ENCODE measurements around the gene IBA57. TPM values are rescaled to one million over a fixed set of nuclear protein-coding genes. Genes with fewer than 3 reads are reported as not detected.
A peak's percentile ranks its signal among the peaks of the same experiment; 100 is the strongest.
"Not testable (repeated sequence)": the region's sequence is repeated elsewhere in the genome, so short reads cannot be mapped to it uniquely, and the experiment has no call there.

IBA57 gene
- total RNA-seq, 3 donors from 2014 or later: 11.5 to 12.9 (median 11.8) TPM

DNA sequence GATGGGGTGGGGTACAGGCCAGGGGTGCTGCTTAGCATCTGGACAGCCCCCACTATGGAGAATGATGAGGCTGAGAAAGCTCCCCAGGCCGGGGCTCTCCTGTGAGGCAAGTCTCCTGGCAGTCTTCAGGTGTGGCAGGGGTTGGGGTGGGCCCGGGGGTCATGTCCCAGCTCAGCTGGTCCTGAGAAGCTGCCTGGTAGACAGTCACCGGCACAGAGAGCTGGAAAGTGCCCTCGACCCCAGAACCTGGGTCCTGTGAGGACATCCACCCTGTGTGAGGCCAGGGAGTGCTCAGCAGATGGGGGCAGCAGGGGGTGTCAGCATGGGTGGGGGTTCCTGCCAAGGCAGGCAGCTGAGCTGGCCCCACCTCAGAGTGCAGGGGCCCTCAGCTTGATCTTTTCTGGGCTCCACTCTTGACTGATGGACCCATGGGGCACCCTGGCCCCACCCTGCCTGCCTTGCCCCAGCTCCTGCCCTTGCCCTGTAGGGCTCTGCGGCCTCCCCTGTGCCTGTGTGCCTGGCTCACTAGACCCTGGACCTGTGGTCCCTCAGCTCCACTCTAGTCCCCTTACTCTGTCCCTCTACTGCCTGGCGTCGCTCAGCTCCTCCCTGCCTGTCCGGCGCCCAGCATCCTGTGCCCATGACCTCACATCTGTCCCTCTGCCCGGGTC, 5.8 kb downstream of the IBA57 start:
- Histone ChIP-seq H3K4me3 (no peak overlapping the region), H3K4me1 (ENCODE audit: low read depth) (peaks cover 7% of the 10 kb centered on the region), H3K9me3 (no peaks in the 10 kb centered on the region), H3K36me3 (ENCODE audit: low read depth) (no peaks in the 10 kb centered on the region)
- no peak for ATAC-seq
- peak in 1 of 3 donors; percentile 15 for DNase-seq
- TF ChIP-seq, protein P1, sequence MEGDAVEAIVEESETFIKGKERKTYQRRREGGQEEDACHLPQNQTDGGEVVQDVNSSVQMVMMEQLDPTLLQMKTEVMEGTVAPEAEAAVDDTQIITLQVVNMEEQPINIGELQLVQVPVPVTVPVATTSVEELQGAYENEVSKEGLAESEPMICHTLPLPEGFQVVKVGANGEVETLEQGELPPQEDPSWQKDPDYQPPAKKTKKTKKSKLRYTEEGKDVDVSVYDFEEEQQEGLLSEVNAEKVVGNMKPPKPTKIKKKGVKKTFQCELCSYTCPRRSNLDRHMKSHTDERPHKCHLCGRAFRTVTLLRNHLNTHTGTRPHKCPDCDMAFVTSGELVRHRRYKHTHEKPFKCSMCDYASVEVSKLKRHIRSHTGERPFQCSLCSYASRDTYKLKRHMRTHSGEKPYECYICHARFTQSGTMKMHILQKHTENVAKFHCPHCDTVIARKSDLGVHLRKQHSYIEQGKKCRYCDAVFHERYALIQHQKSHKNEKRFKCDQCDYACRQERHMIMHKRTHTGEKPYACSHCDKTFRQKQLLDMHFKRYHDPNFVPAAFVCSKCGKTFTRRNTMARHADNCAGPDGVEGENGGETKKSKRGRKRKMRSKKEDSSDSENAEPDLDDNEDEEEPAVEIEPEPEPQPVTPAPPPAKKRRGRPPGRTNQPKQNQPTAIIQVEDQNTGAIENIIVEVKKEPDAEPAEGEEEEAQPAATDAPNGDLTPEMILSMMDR (IDR thresholded peaks at IDR 0.05): no peak
- intact Hi-C loops (cut with DNase I, micrococcal nuclease): no loop called here

DNA sequence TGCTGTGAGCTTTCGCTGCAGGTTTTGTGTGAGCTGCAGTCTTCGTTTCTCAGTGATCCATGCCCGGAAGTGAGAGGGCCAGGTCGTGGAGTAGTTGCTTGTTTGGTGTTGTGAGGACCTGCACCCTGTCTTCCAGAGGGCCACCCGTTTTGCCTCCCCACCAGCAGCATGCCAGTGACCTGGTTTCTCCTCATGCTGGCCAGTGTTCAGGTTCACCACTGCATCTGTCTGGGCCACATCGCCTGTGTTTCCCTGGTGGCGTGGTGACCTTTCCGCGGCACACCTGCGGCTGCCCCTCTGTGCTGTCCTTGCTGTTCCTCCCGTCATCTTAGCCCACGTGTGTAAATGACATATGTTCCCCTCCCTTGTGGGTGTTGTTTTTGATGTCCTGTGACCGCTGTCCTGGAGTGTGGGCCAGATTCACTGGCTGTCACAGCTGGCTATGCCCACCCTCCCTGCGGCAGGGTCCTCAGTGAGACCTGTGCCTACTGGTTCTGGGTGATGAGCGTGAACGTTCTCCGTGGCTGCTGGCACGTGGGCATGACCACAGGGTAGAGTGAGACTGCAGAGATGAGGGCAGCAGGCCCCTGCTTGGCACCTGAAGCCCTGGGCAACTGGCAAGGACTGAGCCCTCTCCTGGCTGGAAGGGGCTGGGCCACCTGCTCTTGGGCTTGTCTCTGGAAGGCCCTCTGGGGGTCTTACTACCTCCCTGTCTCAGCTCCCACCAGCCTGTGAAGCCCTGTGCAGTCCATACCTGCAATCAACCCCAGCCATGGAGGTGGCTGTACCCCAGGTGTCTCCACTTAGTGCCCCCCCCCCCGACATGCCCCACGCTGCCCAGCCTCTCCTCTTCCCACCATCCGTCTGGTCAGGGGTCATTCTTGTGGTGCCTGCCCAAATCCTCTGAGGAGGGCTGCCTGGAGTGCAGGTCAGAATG, 7.3 kb downstream of the IBA57 start:
- ATAC-seq (no peak), DNase-seq (no peak)
- H3K36me3 ChIP-seq (ENCODE audit: low read depth): no peaks in the 10 kb centered on the region
- H3K4me1 ChIP-seq (ENCODE audit: low read depth): no peaks in the 10 kb centered on the region
- intact Hi-C loops (cut with DNase I, micrococcal nuclease): no loop called here
- TF ChIP-seq, protein P1 (IDR thresholded peaks at IDR 0.05): no peak
- no peaks in the 10 kb centered on the region for H3K9me3 ChIP-seq
- no peak overlapping the region for H3K4me3 ChIP-seq

DNA sequence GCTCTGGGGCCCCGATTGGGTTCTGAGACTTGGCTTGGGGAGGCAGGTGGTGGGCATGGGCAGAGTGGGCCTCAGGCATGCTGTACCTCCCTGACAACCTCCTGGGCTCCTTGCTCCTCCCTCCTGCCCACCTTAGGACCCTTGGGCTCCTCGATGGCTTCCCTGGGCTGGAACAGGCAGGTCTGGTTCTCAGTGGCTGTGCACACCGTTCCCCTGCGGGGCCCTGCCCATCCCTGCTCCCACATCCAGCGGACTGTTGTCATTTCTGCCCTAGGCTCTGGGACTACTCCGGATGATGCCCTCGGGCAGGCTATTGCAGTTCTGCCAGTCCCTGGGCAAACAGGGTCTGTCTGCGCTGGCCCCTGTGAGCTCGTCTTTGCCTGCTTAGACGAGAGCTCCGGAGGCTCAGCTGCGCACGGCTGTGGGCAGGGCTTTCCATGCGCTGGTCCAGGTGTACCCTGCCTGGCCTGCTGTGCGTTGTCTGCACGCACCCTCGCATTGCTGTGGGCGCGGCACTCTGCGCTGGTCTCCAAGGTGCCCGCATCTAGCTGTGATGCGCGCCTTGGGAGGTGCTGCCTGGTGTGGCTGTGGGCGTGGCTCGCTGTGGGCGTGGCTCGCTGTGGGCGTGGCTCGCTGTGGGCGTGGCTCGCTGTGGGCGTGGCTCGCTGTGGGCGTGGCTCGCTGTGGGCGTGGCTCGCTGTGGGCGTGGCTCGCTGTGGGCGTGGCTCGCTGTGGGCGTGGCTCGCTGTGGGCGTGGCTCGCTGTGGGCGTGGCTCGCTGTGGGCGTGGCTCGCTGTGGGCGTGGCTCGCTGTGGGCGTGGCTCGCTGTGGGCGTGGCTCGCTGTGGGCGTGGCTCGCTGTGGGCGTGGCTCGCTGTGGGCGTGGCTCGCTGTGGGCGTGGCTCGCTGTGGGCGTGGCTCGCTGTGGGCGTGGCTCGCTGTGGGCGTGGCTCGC, 8.2 kb downstream of the IBA57 start:
- H3K36me3 ChIP-seq (ENCODE audit: low read depth); H3K4me1 ChIP-seq (ENCODE audit: low read depth); intact Hi-C loops (cut with DNase I, micrococcal nuclease); H3K9me3 ChIP-seq; H3K4me3 ChIP-seq: not testable (repeated sequence)
- DNase-seq: peak in 2 of 3 donors; percentile 33 to 63
- ATAC-seq: peak; percentile 57

DNA sequence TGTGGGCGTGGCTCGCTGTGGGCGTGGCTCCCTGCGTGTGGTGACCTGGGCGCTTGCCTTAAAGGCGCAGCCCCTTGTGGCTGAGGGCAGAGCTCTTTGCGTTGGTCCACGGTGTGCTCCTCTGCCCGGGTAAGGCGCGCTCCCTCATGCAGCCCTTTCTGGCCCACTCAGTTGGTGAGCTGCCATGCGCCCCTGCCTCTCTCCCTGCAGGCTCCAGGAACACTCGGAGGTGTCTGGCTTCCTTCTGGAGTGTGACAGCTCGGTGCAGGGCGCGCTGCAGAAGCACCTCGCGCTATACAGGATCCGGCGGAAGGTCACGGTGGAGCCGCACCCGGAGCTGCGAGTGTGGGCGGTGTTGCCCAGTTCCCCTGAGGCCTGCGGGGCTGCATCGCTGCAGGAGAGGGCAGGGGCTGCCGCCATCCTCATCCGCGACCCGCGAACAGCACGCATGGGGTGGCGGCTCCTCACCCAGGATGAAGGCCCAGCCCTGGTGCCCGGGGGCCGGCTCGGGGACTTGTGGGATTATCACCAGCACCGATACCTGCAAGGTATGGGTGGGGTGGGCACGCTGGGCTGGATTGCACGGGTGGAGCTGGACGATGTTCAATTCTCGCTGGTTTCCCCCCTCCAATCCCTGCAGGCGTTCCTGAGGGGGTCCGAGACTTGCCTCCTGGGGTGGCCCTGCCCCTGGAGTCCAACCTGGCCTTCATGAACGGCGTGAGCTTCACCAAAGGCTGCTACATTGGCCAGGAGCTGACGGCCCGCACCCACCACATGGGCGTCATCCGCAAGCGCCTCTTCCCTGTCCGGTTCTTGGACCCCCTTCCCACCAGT, 9.1 kb downstream of the IBA57 start:
- TF ChIP-seq, protein P1 (IDR thresholded peaks at IDR 0.05): no peak
- ATAC-seq (peak; percentile 53), DNase-seq (peak in 2 of 3 donors; percentile 34 to 60)
- Histone ChIP-seq H3K4me1 (ENCODE audit: low read depth) (no peaks in the 10 kb centered on the region), H3K36me3 (ENCODE audit: low read depth) (no peaks in the 10 kb centered on the region), H3K4me3 (no peak overlapping the region), H3K9me3 (no peaks in the 10 kb centered on the region)
- intact Hi-C loops (cut with DNase I, micrococcal nuclease): no loop called here

DNA sequence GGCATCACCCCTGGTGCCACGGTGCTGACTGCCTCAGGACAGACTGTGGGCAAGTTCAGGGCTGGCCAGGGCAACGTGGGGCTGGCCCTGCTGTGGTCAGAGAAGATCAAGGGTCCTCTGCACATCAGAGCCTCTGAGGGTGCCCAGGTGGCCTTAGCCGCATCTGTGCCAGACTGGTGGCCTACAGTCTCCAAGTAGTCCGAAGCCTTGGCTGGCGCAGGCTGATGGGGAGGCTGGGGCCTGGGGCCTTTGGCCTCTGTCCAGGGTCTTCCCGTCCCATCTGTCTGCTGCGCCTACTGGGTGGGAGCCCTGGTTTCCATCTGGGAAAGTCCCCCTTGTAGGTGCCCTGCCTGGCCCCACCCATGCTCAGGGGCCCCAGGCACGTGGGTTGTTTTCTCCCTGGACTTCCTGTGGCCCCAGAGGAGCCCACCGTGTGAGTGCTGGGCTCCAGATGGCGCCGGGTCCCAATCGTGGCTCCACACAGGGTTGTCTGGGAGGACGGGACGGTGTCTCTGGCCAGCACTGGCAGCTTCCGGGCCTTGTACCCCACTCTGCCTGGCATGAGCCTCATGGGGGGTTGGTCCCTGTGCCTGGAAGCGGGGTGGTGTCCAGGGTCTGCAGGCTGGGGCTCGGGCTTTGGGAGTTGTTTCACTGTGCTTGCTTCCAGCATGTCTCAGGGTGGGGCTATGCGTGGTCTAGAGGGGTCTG, 9.9 kb downstream of the IBA57 start:
- TF ChIP-seq, protein P1 (IDR thresholded peaks at IDR 0.05): no peak
- no peak overlapping the region for H3K4me3 ChIP-seq
- intact Hi-C loops (cut with DNase I, micrococcal nuclease): no loop called here
- H3K9me3 ChIP-seq: no peaks in the 10 kb centered on the region
- DNase-seq: no peak
- H3K4me1 ChIP-seq (ENCODE audit: low read depth): no peaks in the 10 kb centered on the region
- ATAC-seq: no peak
- H3K36me3 ChIP-seq (ENCODE audit: low read depth): no peaks in the 10 kb centered on the region

Data from mucosa of descending colon (tissue), 3 donors.